Colonic mucosa (tissue), 4 donors: ENCODE data around the gene SBK2. TPM values are rescaled to one million over a fixed set of nuclear protein-coding genes. Genes with fewer than 3 reads are reported as not detected.

ENCODE experiments used
- DNase-seq: peaks from one replicate; pipeline ENCODE4 v3.0.0-alpha.2; 2020
- H3K27ac ChIP-seq: fragments of 200-600 bp; one replicate; pipeline ENCODE4 v1.8.0; 2021
- H3K27me3 ChIP-seq: fragments of 200-600 bp; one replicate; pipeline ENCODE4 v1.8.0; 2021
- H3K36me3 ChIP-seq: fragments of 200-600 bp; one replicate; pipeline ENCODE4 v1.8.0; 2021
- H3K4me1 ChIP-seq: fragments of 200-600 bp; one replicate; pipeline ENCODE4 v1.8.0; 2021; ENCODE audit warnings: mild to moderate bottlenecking
- H3K4me3 ChIP-seq: fragments of 200-600 bp; one replicate; pipeline ENCODE4 v1.8.0; 2021
- H3K9ac ChIP-seq, 2 donors: one replicate each; pipeline ENCODE4 v1.7.0; 2013; ENCODE audit warnings: control low read depth in 2 of 2, low read depth in 2 of 2, low read length in 2 of 2
- H3K9me3 ChIP-seq: fragments of 200-600 bp; one replicate; pipeline ENCODE4 v1.8.0; 2021
- CTCF ChIP-seq: fragments of 200-600 bp; IDR thresholded peaks from one replicate; pipeline ENCODE4 v1.8.0; 2022; ENCODE audit warnings: antibody characterized with exemption, mild to moderate bottlenecking
- intact Hi-C: fragments of 100-400 bp; cut with DNase I; formaldehyde crosslinking; loops from one replicate; pipeline ENCODE4 v1.14.1; 2022
- total RNA-seq, 2 donors: library from RNA; stranded (reverse); fragmentation: NEBNext Ultra II Directional in 1 of 2; extraction: Animal tissue kit (Norgen Biotek cat#: 25700) in 1 of 2; gene quantifications; one replicate each; pipeline ENCODE4 v1.2.1, GENCODE V29; 2021
- donor health status: healthy.
- donor health status: DM: no; HTN: no; CAD: no.
- donor health status: DM: no; HTN: no; CAD: no.

The SBK2 gene
- total RNA-seq, 2 donors from 2014 or later, result not detected

- Histone ChIP-seq H3K9ac (no peak overlapping the region), H3K4me1 (no peaks in the 10 kb centered on the region), H3K27me3 (no peaks in the 10 kb centered on the region), H3K36me3 (no peaks in the 10 kb centered on the region), H3K27ac (no peak overlapping the region), H3K4me3 (no peak overlapping the region), H3K9me3 (no peaks in the 10 kb centered on the region)
- DNase-seq, result no peak
- intact Hi-C loops, result loop anchor here (5.0 kb wide), 1 partner anchor 35 kb away; no protein-coding TSS in a partner anchor
- no peak for TF ChIP-seq CTCF
Observed at GRCh38 chr19:55552620-55553019, 15.7 kb upstream of the SBK2 start.

GRCh38 chr19:55552206-55552605, 15.3 kb upstream of the SBK2 start:
- Histone ChIP-seq H3K9ac (no peak overlapping the region), H3K27ac (no peak overlapping the region), H3K9me3 (no peaks in the 10 kb centered on the region), H3K4me3 (no peak overlapping the region), H3K36me3 (no peaks in the 10 kb centered on the region), H3K27me3 (no peaks in the 10 kb centered on the region), H3K4me1 (no peaks in the 10 kb centered on the region)
- no peak for TF ChIP-seq CTCF
- intact Hi-C loops, result loop anchor here (5.0 kb wide), 1 partner anchor 35 kb away; no protein-coding TSS in a partner anchor
- DNase-seq, result no peak

- Histone ChIP-seq H3K9me3 (no peaks in the 10 kb centered on the region), H3K27me3 (no peaks in the 10 kb centered on the region), H3K36me3 (no peaks in the 10 kb centered on the region), H3K4me1 (no peaks in the 10 kb centered on the region), H3K4me3 (peak overlapping the region; percentile 3), H3K27ac (no peak overlapping the region), H3K9ac (peak overlapping the region in 1 of 2 donors; percentile 26)
- intact Hi-C loops, result loop anchor here (5.0 kb wide), 1 partner anchor 37 kb away; no protein-coding TSS in a partner anchor
- no peak for TF ChIP-seq CTCF
- DNase-seq, result no peak
Observed at GRCh38 chr19:55550321-55550650, 13.4 kb upstream of the SBK2 start.

- peak overlapping the region; percentile 8 for H3K27ac ChIP-seq
- no peaks in the 10 kb centered on the region for H3K27me3 ChIP-seq
- peak overlapping the region in 1 of 2 donors; percentile 26 for H3K9ac ChIP-seq
- intact Hi-C loops, result loop anchor here (5.0 kb wide), 1 partner anchor 38 kb away; no protein-coding TSS in a partner anchor
- H3K4me1 ChIP-seq, result no peaks in the 10 kb centered on the region
- no peaks in the 10 kb centered on the region for H3K9me3 ChIP-seq
- H3K4me3 ChIP-seq, result peak overlapping the region; percentile 3
- H3K36me3 ChIP-seq, result no peaks in the 10 kb centered on the region
- peak; percentile 40 for DNase-seq
- TF ChIP-seq CTCF, result no peak
Observed at GRCh38 chr19:55549500-55550320, 12.8 kb upstream of the SBK2 start.

GRCh38 chr19:55546822-55547614, 10.1 kb upstream of the SBK2 start:
- Histone ChIP-seq H3K27me3 (no peaks in the 10 kb centered on the region), H3K27ac (peak overlapping the region; percentile 53), H3K9me3 (no peaks in the 10 kb centered on the region), H3K4me3 (no peak overlapping the region), H3K4me1 (no peaks in the 10 kb centered on the region), H3K9ac (peak overlapping the region in 1 of 2 donors; percentile 35), H3K36me3 (no peaks in the 10 kb centered on the region)
- TF ChIP-seq CTCF, result no peak
- intact Hi-C loops, result no loop called here
- peak; percentile 46 for DNase-seq
